HFFc6 (cell line): Measurements from ENCODE around the gene CXCR5. TPM values are rescaled to one million over a fixed set of nuclear protein-coding genes. Genes with fewer than 3 reads are reported as not detected.

ENCODE experiments used
- DNase-seq: peaks from one replicate; pipeline ENCODE4 v3.0.0-alpha.2; 2018
- H3K27ac Mint-ChIP-seq: 2 replicates; pipeline ENCODE4 v1.8.0; 2020; ENCODE audit warnings: mild to moderate bottlenecking, mixed read lengths
- H3K27me3 Mint-ChIP-seq: 2 replicates; pipeline ENCODE4 v1.8.0; 2021; ENCODE audit warnings: mild to moderate bottlenecking, moderate library complexity, mixed read lengths; ENCODE audit not compliant: insufficient read depth
- H3K36me3 Mint-ChIP-seq: 2 replicates; pipeline ENCODE4 v1.8.0; 2021; ENCODE audit warnings: low read depth, mixed read lengths
- H3K4me1 Mint-ChIP-seq: 2 replicates; pipeline ENCODE4 v1.8.0; 2020; ENCODE audit warnings: low read depth, mixed read lengths
- H3K4me3 Mint-ChIP-seq: 2 replicates; pipeline ENCODE4 v1.8.0; 2020; ENCODE audit warnings: mild to moderate bottlenecking, moderate library complexity, mixed read lengths
- H3K9me3 Mint-ChIP-seq: 2 replicates; pipeline ENCODE4 v1.8.0; 2020; ENCODE audit warnings: mild to moderate bottlenecking, mixed read lengths
- long read RNA-seq: library from polyadenylated mRNA; unstranded; transcript quantifications from one replicate; pipeline ENCODE4 v2.0.0, GENCODE V29; 2019
- total RNA-seq, 6 experiments: library from RNA; stranded (reverse); fragmentation: NEBNext Ultra II Directional; extraction: Animal tissue kit (Norgen Biotek cat#: 25700); gene quantifications; 2 replicates in 1 of 6; 3 replicates in 5 of 6; pipeline ENCODE4 v1.2.3, GENCODE V29; 2021
- TF ChIP-seq, protein P1 (sequence below): fragments of 200-600 bp; sonication (generic); IDR thresholded peaks from 2 replicates; pipeline ENCODE4 v1.5.0; 2021; ENCODE audit warnings: antibody characterized with exemption, mild to moderate bottlenecking

Gene CXCR5, protein sequence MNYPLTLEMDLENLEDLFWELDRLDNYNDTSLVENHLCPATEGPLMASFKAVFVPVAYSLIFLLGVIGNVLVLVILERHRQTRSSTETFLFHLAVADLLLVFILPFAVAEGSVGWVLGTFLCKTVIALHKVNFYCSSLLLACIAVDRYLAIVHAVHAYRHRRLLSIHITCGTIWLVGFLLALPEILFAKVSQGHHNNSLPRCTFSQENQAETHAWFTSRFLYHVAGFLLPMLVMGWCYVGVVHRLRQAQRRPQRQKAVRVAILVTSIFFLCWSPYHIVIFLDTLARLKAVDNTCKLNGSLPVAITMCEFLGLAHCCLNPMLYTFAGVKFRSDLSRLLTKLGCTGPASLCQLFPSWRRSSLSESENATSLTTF
- under 1 TPM in 1 of 6 experiments, not detected in 5; 0.06 TPM for total RNA-seq
- long read RNA-seq, result 0 reads

DNA sequence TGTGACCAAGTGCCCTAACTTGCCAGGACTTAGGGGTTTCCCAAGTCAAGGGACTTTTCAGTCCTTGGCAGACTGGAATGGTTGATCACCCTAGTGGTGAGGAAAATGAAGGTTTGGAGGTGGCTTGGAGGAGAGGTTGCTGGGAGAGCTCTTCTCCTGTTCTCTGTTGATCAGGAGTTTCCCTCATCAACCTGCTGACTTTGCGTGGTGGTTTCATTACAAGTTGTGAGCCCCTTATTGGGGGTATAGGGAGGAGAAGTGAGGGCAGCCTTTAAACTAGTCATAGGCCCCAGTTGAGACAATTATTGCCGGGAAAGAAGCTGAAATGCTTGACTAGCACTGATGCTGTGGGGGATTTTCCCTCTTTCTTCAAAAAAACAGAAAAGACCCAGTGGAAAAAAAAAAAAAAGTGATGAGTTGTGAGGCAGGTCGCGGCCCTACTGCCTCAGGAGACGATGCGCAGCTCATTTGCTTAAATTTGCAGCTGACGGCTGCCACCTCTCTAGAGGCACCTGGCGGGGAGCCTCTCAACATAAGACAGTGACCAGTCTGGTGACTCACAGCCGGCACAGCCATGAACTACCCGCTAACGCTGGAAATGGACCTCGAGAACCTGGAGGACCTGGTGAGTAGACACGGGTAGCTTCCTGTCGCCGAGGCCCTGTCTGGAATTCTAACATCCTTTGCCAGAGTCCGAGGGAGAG, at the start of gene CXCR5:
Gene CXCR5 (plus strand): TSS at position 525 of the 704 bp plus-strand sequence. CDS start 50 bp downstream, at position 575.
- H3K27me3 Mint-ChIP-seq, result peaks cover 5% of the 10 kb centered on the region
- H3K36me3 Mint-ChIP-seq, result no peaks in the 10 kb centered on the region
- H3K9me3 Mint-ChIP-seq, result no peaks in the 10 kb centered on the region
- no peak within 1 kb of the TSS for H3K27ac Mint-ChIP-seq
- no peak for DNase-seq
- H3K4me1 Mint-ChIP-seq, result peaks cover 39% of the 10 kb centered on the region
- no peak within 1 kb of the TSS for H3K4me3 Mint-ChIP-seq
- TF ChIP-seq, protein P1, sequence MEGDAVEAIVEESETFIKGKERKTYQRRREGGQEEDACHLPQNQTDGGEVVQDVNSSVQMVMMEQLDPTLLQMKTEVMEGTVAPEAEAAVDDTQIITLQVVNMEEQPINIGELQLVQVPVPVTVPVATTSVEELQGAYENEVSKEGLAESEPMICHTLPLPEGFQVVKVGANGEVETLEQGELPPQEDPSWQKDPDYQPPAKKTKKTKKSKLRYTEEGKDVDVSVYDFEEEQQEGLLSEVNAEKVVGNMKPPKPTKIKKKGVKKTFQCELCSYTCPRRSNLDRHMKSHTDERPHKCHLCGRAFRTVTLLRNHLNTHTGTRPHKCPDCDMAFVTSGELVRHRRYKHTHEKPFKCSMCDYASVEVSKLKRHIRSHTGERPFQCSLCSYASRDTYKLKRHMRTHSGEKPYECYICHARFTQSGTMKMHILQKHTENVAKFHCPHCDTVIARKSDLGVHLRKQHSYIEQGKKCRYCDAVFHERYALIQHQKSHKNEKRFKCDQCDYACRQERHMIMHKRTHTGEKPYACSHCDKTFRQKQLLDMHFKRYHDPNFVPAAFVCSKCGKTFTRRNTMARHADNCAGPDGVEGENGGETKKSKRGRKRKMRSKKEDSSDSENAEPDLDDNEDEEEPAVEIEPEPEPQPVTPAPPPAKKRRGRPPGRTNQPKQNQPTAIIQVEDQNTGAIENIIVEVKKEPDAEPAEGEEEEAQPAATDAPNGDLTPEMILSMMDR, result peak; percentile 25; the same call in 1 of the 2 replicates

DNA sequence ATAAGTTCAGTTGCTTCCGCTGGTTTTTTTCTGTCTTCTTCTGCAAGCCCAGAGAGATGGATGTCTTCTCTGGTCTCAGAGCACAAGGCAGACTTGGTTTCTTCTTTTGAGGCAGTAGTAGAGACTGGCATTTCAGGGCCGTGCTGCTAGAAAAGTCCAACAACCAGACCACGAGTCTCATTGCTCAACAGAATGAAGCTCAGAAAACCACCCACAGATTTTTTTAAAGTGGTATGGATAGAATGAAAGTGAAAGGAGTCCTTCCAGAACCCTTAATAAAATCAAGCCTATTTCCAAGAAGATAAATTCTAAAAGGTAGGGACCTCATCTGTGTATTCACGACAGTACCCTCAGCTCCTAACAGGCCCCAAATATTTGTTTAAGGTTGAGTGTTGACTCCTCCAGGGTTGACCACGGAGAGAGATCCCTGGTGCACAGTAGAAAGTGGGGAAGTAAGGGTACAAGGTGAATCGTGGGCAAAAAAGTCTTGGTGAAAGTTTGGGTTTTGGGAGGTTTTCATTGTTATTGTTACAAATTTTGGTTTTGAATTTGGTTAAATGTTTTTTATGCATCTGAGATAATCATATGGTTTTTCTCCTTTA, 49.2 kb upstream of the CXCR5 start:
- Mint-ChIP-seq H3K9me3 (no peaks in the 10 kb centered on the region), H3K4me3 (no peak overlapping the region; the same call in 1 of the 2 replicates), H3K4me1 (peaks cover 5% of the 10 kb centered on the region; the same call in 1 of the 2 replicates), H3K36me3 (no peaks in the 10 kb centered on the region), H3K27ac (no peak overlapping the region), H3K27me3 (peaks cover 15% of the 10 kb centered on the region)
- TF ChIP-seq, protein P1, result no peak
- DNase-seq, result no peak

DNA sequence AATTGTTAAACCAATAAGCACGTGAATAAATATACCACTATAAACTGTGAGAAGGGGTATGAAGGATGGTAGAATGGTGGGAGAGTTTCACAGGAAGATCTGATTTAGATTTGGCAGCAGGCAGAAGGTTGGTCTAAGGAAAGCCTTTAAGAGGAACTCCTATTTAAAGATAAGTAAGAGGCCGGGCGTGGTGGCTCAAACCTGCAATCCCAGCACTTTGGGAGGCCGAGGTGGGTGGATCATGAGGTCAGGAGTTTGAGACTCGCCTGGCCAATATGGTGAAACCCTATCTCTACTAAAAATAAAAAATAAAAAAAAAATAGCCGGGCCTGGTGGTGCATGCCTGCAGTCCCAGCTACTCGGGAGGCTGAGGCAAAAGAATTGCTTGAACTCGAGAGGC, 45.8 kb upstream of the CXCR5 start:
- no peaks in the 10 kb centered on the region for H3K9me3 Mint-ChIP-seq
- no peaks in the 10 kb centered on the region for H3K36me3 Mint-ChIP-seq
- H3K4me1 Mint-ChIP-seq, result peaks cover 21% of the 10 kb centered on the region
- H3K27ac Mint-ChIP-seq, result no peak overlapping the region
- H3K4me3 Mint-ChIP-seq, result no peak overlapping the region
- TF ChIP-seq, protein P1, result no peak
- H3K27me3 Mint-ChIP-seq, result peaks cover 12% of the 10 kb centered on the region
- no peak for DNase-seq

DNA sequence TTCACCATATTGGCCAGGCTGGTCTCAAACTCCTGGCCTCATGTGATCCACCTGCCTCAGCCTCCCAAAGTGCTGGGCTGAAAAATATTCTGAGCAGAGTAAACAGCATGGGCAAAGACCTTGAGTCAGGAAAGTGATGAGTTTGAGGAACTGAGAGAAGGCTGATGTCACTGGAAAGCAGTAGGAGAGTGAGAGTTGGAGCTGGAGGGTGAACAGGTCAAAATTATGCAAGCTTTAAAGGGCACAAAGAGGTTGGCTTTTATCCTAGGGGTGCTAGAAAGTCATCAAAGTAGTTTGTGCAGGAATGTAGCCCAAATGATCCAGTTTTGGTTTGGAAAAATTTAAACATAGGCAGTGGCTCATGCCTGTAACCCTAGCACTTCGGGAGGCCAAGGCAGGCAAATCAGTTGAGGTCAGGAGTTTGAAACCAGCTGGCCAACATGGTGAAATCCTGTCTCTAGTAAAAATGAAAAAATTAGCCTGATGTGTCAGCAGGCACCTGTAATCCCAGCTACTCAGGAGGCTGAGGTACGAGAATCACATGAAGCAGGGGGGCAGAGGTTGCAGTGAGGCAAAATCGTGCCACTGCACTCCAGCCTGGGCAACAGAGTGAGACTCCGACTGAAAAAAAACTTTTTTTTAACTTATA, 44.7 kb upstream of the CXCR5 start:
- H3K4me3 Mint-ChIP-seq, result no peak overlapping the region
- H3K27ac Mint-ChIP-seq, result no peak overlapping the region
- TF ChIP-seq, protein P1, result no peak
- H3K36me3 Mint-ChIP-seq, result no peaks in the 10 kb centered on the region
- DNase-seq, result no peak
- H3K27me3 Mint-ChIP-seq, result peaks cover 3% of the 10 kb centered on the region; the same call in 1 of the 2 replicates
- H3K4me1 Mint-ChIP-seq, result peaks cover 28% of the 10 kb centered on the region
- no peaks in the 10 kb centered on the region for H3K9me3 Mint-ChIP-seq
